LNCAP (cell line): ENCODE measurements around the gene IDI2.

ENCODE experiments used
- CTCF ChIP-seq: fragments of 450-650 bp; IDR thresholded peaks from 2 replicates; pipeline ENCODE4 v1.5.1; 2017; ENCODE audit warnings: mild to moderate bottlenecking

IDI2 gene

DNA sequence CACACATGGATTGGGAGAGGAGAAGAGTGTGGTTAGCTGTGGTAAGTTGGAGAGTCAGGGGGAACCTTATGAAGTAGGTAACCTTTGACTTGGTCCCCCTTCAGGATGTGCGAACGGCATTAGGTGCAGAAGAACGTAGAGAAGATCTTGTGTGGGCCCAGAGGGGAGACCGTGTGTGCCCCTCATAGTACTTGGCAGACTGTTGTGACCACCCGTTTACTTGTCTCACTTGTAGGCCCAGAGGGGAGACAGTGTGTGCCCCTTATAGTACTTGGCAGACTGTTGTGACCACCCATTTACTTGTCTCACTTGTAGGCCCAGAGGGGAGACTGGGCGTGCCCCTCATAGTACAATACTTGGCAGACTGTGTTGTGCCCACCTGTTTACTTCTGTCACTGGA lies 34.9 kb downstream of the IDI2 start:
- no peak for TF ChIP-seq CTCF

GRCh38 chr10:988667-989545 lies 36.8 kb downstream of the IDI2 start:
- TF ChIP-seq CTCF = no peak

DNA sequence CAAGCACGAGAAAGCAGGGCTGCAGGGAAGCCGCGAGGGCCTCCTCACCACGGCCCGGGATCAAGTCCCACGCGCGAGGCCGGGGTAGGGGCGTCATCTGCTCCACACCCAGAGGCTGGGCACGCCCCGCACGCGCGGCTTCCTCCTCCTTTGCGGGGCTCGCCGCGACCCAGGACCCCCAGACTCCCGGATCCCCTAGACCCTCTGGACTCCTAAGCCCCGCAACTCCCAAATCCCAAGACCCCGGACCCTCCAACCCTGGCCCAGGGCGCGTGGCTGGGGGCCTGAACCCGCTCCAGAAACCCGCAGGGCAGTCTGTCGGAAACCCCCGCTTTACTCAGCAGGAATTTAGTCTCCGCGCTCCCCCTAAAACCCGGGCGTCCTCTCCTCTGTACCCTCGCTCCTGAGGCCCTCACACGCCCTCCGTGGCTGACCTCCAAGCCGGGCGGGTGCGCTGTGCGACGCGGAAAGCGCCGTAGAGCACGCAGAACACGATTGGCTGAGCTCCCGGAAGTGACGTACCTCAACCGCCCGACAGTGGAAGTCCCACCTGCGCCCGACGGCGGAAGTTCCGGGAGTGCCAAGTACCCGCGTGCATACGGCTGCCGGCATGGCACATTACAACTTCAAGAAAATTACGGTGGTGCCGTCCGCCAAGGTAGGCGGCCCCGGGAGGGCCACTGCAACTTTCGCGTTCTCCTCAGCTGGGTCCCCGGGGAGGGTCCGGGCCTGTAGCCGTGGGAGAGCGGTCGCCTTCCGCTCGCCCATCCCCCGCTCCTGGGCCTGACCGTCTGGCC lies 37.6 kb downstream of the IDI2 start, which contains the start of gene GTPBP4:
Gene GTPBP4, plus strand, starts transcription at position 565 of the 797 bp plus-strand sequence. Its CDS starts 46 bp downstream, at position 611.
- TF ChIP-seq CTCF = peak; percentile 34; the same call in 1 of the 2 replicates

GRCh38 chr10:987620-987869 lies 38.1 kb downstream of the IDI2 start:
- TF ChIP-seq CTCF = no peak

DNA sequence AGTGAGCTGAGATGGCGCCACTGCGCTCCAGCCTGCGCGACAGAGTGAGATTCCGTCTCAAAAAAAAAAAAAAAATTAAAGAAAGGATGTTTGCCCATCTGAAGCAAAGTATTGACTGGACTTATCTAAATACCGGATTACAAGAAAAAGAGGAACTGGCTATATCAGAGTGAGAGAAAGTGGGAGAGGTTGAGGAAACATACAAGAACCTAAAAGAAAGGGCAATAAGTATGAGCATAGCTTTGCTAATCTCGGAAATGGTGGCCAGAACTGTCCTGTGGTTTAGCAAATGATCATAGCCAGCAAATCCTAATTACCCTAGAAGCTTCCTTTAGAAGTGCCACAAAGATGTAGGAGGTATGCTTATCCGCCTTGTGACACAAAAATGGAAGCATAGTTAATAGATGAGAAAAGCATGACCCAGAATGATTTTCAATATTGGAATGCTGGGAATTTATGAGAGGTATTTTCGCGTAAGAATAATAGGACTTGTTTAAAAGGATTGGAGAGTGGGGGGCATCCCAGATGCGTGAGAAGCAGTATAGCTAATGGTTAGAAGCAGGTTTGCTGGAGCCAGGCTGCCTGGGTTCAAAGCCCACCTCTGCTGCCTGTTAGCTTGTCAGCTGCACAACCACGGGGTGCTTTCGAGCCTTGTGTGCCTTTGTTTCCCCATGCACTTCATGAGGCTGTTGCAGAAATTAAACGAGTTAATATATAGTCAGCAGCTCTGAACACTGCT lies 38.6 kb downstream of the IDI2 start:
- TF ChIP-seq CTCF = no peak

DNA sequence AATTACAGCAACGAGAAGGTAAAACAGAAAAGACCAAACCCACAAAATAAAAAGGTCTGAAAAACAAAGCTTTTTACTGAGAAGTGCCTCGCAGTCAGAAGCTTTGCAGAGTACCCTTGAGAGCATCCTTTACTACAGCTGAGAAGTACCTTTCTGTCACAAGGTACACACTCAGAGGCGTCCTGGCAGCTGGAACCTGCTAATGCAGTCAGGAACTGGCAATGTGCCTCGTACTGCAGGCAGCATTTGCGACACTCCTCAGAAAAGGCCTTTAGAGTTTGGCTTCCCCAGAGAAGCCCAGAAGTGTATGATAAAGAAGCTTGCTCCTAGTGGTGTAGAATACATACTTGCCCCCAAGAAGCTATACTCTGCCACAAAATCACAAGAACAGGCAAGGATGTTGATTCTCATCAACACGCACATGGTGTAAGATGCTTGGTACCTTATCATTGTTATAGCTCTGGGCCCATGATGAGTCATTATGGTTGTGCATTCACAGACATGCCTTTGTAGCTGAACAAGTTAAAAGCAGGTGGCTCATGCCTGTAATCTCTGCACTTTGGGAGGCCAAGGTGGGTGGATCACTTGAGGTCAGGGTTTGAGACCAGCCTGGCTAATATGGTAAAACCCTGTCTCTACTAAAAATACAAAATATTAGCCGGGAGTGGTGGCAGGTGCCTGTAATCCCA lies 39.4 kb downstream of the IDI2 start:
- TF ChIP-seq CTCF = no peak

DNA sequence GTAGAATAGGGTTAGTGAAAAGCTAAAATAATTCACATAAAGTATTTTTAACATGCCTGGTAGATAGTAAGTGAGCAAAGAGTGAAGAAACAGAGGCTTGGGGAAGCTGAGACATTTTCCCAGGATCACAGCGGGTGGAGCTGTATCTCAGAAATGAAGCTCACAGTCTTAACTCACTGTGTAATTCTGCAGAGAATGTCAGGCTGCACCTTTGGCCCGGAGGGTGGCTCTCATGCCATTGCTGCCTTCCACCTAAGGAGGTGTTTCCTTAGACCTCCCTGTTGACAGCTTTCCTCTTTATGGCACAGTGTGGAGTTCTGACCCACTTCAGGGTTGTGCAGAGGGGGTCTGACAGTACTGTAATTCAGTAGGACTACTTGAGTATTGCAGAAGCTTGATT lies 40.3 kb downstream of the IDI2 start:
- TF ChIP-seq CTCF = no peak
